ENCODE measurements around the gene R3HDM2.

DNA sequence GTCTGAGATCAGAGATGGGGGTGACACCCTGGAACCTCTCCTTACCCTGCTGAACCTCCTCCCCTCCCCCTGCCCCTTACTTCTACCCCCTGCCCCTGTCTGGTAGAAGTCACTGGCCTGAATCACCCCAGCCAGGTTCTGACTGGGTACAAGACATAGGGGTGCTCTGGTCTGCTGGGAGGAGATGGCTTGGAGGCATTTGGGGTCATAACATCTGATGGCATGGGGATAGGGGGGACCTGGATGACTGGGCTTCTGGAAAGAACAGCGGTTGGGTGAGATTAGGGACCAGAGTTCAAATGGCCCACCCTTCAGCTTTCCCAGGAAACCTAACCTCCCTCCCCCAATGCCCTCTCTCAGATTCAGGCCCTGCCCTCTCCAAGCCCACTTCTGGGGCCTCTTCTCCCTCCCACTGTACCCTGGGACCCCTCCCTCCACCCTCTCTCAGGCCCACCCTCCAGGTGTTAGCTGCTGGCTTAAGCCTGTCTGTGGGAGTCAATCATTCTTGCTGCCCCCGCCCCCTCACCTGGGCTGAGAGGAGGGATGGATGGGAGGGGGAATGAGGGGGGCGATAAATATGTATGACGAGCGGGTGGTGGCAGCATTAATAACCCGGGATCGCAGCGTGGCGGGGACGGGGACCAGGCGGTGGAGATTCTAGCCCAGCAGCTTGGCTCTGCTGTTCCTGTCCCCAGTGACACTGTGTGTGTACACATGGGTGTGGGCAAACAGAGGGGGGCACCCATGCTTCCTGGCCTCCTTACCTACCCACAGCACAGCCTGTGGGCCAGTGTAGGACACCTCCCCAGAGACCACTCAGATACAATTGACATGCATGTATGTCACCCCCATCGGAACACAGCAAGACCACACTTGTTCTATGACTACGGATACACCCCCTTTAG, 208.3 kb downstream of the R3HDM2 start:
- TF ChIP-seq, protein P1, sequence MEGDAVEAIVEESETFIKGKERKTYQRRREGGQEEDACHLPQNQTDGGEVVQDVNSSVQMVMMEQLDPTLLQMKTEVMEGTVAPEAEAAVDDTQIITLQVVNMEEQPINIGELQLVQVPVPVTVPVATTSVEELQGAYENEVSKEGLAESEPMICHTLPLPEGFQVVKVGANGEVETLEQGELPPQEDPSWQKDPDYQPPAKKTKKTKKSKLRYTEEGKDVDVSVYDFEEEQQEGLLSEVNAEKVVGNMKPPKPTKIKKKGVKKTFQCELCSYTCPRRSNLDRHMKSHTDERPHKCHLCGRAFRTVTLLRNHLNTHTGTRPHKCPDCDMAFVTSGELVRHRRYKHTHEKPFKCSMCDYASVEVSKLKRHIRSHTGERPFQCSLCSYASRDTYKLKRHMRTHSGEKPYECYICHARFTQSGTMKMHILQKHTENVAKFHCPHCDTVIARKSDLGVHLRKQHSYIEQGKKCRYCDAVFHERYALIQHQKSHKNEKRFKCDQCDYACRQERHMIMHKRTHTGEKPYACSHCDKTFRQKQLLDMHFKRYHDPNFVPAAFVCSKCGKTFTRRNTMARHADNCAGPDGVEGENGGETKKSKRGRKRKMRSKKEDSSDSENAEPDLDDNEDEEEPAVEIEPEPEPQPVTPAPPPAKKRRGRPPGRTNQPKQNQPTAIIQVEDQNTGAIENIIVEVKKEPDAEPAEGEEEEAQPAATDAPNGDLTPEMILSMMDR (IDR thresholded peaks at IDR 0.05) = no peak
- TF ChIP-seq EP300 (IDR thresholded peaks at IDR 0.05) = no peak
- TF ChIP-seq POLR2A (IDR thresholded peaks at IDR 0.05) = no peak
